ENCODE results near the gene LYSMD1. TPM values are rescaled to one million over a fixed set of nuclear protein-coding genes. Genes with fewer than 3 reads are reported as not detected.

LYSMD1 gene
- total and polyA plus RNA-seq, 2 experiments from 2014 or later, result 1.0 to 16.2 TPM

DNA sequence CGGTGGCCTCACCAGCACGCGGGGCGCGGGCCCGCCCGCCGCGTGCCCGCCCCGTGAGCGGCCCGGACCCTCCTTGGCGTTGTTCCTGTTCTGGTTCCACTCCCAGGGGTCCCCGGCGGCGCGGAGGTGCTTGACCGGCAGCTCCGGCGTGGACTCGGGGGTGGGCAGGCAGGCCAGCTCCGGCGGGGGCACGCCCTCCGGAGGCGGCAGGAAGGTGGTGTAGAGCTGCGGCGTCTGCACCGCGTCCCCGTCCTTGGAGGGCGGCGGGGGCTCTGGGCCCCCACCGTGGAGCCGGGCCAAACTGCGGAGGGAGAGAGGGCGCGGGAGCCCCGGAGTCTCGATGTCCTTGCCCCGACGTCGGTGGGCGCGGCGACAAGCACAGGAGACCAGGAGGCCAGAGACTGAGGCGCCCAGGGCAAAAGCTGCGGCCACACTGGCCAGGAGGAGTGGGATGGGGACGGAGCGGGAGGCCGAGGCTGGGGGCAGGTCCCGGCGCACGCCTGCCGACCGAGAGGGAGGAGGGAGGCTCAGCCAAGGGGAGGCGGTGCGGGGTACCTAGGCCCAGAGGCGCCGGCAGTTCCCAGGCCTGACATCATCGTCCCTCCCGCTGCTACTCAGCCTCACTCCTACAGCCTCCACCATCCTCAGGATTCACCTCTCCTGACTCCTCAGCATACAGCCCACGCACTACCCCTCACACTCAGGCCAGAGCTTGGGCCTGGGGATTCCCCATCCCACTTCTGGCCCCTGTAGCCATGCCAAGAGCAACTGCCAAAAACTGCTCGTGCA, 32.5 kb downstream of the LYSMD1 start:
- Histone ChIP-seq H4K20me1 (ENCODE audit: insufficient read depth, poor library complexity, severe bottlenecking) (no peaks in the 10 kb centered on the region), H3K9me3 (ENCODE audit: low read depth) (no peaks in the 10 kb centered on the region), H3K79me2 (no peaks in the 10 kb centered on the region), H3K4me2 (peak overlapping the region; percentile 90), H3K4me1 (ENCODE audit: insufficient read depth) (peaks cover 14% of the 10 kb centered on the region), H3K9me2 (replicated peaks; ENCODE audit: insufficient read depth) (no peaks in the 10 kb centered on the region), H2AFZ (no peak overlapping the region), H3K27ac (no peak overlapping the region), H3K36me3 (replicated peaks; ENCODE audit: insufficient read depth, low read depth) (no peaks in the 10 kb centered on the region), H3K4me3 (no peak overlapping the region), H3K27me3 (peaks cover 17% of the 10 kb centered on the region)
- TF ChIP-seq, protein P1, sequence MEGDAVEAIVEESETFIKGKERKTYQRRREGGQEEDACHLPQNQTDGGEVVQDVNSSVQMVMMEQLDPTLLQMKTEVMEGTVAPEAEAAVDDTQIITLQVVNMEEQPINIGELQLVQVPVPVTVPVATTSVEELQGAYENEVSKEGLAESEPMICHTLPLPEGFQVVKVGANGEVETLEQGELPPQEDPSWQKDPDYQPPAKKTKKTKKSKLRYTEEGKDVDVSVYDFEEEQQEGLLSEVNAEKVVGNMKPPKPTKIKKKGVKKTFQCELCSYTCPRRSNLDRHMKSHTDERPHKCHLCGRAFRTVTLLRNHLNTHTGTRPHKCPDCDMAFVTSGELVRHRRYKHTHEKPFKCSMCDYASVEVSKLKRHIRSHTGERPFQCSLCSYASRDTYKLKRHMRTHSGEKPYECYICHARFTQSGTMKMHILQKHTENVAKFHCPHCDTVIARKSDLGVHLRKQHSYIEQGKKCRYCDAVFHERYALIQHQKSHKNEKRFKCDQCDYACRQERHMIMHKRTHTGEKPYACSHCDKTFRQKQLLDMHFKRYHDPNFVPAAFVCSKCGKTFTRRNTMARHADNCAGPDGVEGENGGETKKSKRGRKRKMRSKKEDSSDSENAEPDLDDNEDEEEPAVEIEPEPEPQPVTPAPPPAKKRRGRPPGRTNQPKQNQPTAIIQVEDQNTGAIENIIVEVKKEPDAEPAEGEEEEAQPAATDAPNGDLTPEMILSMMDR (IDR thresholded peaks at IDR 0.05; ENCODE audit: poor library complexity), result no peak
- DNase-seq (ENCODE audit: low spot score), result no peak
- WGBS (ENCODE audit: low lambda C conversion rate, missing lambda C conversion rate), result 63% methylated on average over 35 of the region's 65 CpGs

DNA sequence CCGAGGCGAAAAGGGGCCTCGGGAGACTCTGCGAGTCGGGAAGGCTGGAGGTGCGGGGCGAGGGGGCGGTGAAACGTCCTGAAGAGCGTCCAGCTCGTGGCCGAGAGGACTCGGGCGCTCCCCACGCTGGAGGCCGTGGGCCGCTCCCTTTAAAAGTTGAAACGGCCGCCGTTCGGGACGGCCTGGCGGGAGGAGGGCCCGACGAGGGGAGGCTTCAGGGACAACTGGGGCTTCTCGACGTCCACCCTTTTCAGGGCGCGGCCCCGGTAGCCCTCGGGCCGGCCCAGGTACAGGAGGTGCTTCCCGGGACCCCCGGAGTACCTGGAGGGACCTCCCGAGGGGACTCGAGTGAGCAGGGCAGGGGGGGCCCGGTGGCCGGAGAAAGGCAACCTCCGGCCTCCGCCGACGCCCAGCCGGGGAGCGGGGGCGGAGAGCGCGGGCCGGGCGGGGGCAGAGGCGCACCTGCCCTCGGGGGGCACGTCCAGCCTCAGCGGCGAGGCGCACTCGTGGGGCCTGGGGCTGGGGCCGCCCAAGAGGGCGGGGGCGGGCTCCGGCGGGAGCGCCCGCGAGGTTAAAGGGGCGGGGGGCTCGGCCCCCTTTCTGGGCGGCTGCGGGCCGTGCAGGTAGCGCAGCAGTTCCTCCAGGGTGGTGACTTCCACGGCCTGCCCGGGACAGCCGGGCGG, 33.2 kb downstream of the LYSMD1 start:
- H3K79me2 ChIP-seq, result no peaks in the 10 kb centered on the region
- H2AFZ ChIP-seq, result peak overlapping the region; percentile 52
- H3K27ac ChIP-seq, result no peak overlapping the region
- H3K9me2 ChIP-seq (replicated peaks; ENCODE audit: insufficient read depth), result no peaks in the 10 kb centered on the region
- TF ChIP-seq EZH2phosphoT487 (IDR thresholded peaks at IDR 0.05; ENCODE audit: low read depth, severe bottlenecking, unreplicated experiment) (no peak), EZH2 (IDR thresholded peaks at IDR 0.05; ENCODE audit: borderline replicate concordance) (no peak)
- TF ChIP-seq, protein P1 (IDR thresholded peaks at IDR 0.05; ENCODE audit: poor library complexity), result no peak
- peaks cover 17% of the 10 kb centered on the region for H3K27me3 ChIP-seq
- H3K4me3 ChIP-seq, result no peak overlapping the region
- DNase-seq (ENCODE audit: low spot score), result no peak
- H3K36me3 ChIP-seq (replicated peaks; ENCODE audit: insufficient read depth, low read depth), result no peaks in the 10 kb centered on the region
- peak overlapping the region; percentile 90 for H3K4me2 ChIP-seq
- peaks cover 14% of the 10 kb centered on the region for H3K4me1 ChIP-seq (ENCODE audit: insufficient read depth)
- 40% methylated on average over 34 of the region's 74 CpGs for WGBS (ENCODE audit: low lambda C conversion rate, missing lambda C conversion rate)
- no peaks in the 10 kb centered on the region for H3K9me3 ChIP-seq (ENCODE audit: low read depth)
- no peaks in the 10 kb centered on the region for H4K20me1 ChIP-seq (ENCODE audit: insufficient read depth, poor library complexity, severe bottlenecking)

DNA sequence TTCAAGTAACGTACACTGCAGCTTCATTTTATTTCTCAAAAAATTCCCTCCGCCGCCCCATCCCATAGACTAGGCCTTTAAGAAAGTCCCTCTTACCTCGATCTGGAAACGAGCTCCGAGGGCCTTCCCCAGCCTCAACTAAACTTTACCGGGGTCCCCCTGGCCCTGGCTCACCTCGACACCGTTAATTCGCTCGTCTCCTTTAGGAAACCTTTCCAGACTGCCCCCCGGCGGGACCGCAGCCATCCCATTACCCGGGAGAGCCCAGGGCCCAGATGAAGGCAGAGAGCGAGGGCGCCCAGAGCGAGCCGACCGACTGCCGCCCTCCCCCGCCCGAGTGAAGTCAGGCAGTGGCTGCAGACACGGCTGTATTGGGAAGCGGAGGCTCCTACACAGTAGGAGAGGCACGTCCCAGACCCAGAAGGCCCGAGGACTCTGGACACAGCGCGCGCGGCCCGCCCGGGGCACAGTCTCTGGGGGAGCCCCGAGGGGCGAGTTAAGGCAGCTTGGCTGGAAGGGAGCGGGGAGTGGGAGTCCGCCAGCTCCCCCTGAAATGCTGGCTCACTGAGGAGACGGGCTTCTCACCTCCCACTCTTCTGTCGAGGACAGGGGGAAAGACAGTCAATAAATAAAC, 33.9 kb downstream of the LYSMD1 start:
- Histone ChIP-seq H3K9me2 (replicated peaks; ENCODE audit: insufficient read depth) (no peaks in the 10 kb centered on the region), H3K9me3 (ENCODE audit: low read depth) (no peaks in the 10 kb centered on the region), H3K79me2 (no peaks in the 10 kb centered on the region), H3K4me3 (peak overlapping the region; percentile 22), H3K27ac (no peak overlapping the region), H4K20me1 (ENCODE audit: insufficient read depth, poor library complexity, severe bottlenecking) (no peaks in the 10 kb centered on the region), H3K27me3 (peaks cover 17% of the 10 kb centered on the region), H3K4me2 (peak overlapping the region; percentile 90), H2AFZ (peak overlapping the region; percentile 52), H3K4me1 (ENCODE audit: insufficient read depth) (peaks cover 14% of the 10 kb centered on the region), H3K36me3 (replicated peaks; ENCODE audit: insufficient read depth, low read depth) (no peaks in the 10 kb centered on the region)
- WGBS (ENCODE audit: low lambda C conversion rate, missing lambda C conversion rate), result 17% methylated on average over 26 of the region's 39 CpGs
- DNase-seq (ENCODE audit: low spot score), result peak; percentile 42
- TF ChIP-seq EZH2phosphoT487 (IDR thresholded peaks at IDR 0.05; ENCODE audit: low read depth, severe bottlenecking, unreplicated experiment) (no peak), EZH2 (IDR thresholded peaks at IDR 0.05; ENCODE audit: borderline replicate concordance) (no peak)
- TF ChIP-seq, protein P1 (IDR thresholded peaks at IDR 0.05; ENCODE audit: poor library complexity), result no peak

All from hepatocyte (in vitro differentiated cells).